Liver (tissue), 3 donors: ENCODE data around the gene METTL8.

Source experiments
- ATF3 ChIP-seq: IDR thresholded peaks from 2 replicates; pipeline ENCODE4 v1.6.1; 2016; ENCODE audit warnings: antibody characterized with exemption
- HNF4A ChIP-seq, 2 donors: conservative IDR thresholded peaks; 2 replicates each; pipeline ENCODE4 v1.6.1; 2016; ENCODE audit warnings: antibody characterized with exemption in 2 of 2, mild to moderate bottlenecking in 2 of 2
- HNF4G ChIP-seq: IDR thresholded peaks from 2 replicates; pipeline ENCODE4 v1.6.1; 2016; ENCODE audit warnings: antibody characterized with exemption
- MAX ChIP-seq: IDR thresholded peaks from 2 replicates; pipeline ENCODE4 v1.6.1; 2016; ENCODE audit warnings: antibody characterized with exemption
- RAD21 ChIP-seq, 2 donors: IDR thresholded peaks; 2 replicates each; pipeline ENCODE4 v1.6.1; 2016; ENCODE audit warnings: antibody characterized with exemption in 2 of 2, mild to moderate bottlenecking in 2 of 2
- SP1 ChIP-seq: IDR thresholded peaks from 2 replicates; pipeline ENCODE4 v1.6.1; 2018; ENCODE audit warnings: antibody characterized with exemption, mild to moderate bottlenecking
- TAF1 ChIP-seq: conservative IDR thresholded peaks from 2 replicates; pipeline ENCODE4 v1.6.1; 2016; ENCODE audit warnings: antibody characterized with exemption, mild to moderate bottlenecking
- YY1 ChIP-seq: IDR thresholded peaks from 2 replicates; pipeline ENCODE4 v1.6.1; 2016; ENCODE audit warnings: antibody characterized with exemption, mild to moderate bottlenecking
- ZBTB33 ChIP-seq: IDR thresholded peaks from 2 replicates; pipeline ENCODE4 v1.6.1; 2016; ENCODE audit warnings: antibody characterized with exemption
- TF ChIP-seq, protein P1 (sequence below): fragments of 150-350 bp; IDR thresholded peaks from 2 replicates; pipeline ENCODE4 v1.5.1; 2017; ENCODE audit warnings: improper control_type of control experiment, low read depth, low read length; ENCODE audit not compliant: missing input control
- donor health status: healthy.
- donor health status: healthy.

- TF ChIP-seq TAF1 (no peak), ATF3 (no peak), ZBTB33 (no peak), HNF4G (no peak), YY1 (no peak), RAD21 (IDR thresholded peaks at IDR 0.05) (no peak), SP1 (no peak), HNF4A (conservative IDR thresholded peaks at IDR 0.05) (no peak), MAX (no peak)
- TF ChIP-seq, protein P1, sequence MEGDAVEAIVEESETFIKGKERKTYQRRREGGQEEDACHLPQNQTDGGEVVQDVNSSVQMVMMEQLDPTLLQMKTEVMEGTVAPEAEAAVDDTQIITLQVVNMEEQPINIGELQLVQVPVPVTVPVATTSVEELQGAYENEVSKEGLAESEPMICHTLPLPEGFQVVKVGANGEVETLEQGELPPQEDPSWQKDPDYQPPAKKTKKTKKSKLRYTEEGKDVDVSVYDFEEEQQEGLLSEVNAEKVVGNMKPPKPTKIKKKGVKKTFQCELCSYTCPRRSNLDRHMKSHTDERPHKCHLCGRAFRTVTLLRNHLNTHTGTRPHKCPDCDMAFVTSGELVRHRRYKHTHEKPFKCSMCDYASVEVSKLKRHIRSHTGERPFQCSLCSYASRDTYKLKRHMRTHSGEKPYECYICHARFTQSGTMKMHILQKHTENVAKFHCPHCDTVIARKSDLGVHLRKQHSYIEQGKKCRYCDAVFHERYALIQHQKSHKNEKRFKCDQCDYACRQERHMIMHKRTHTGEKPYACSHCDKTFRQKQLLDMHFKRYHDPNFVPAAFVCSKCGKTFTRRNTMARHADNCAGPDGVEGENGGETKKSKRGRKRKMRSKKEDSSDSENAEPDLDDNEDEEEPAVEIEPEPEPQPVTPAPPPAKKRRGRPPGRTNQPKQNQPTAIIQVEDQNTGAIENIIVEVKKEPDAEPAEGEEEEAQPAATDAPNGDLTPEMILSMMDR = no peak
These were observed 40.3 kb downstream of the METTL8 start for GRCh38 chr2:171393487-171393886.
